Fibroblast of lung (primary cell): ENCODE results near the gene FHIT. TPM values are rescaled to one million over a fixed set of nuclear protein-coding genes. Genes with fewer than 3 reads are reported as not detected.

Source experiments
- DNase-seq, 2 donors: peaks; one replicate each; pipeline versions ENCODE4 v3.0.0 to v3.0.0-alpha.2; 2010; ENCODE audit warnings: low read depth in 2 of 2
- H2AFZ ChIP-seq: 2 replicates; pipeline ENCODE4 v1.5.1; 2012; ENCODE audit warnings: low read length, control low read depth, inconsistent platforms
- H3K27ac ChIP-seq: 2 replicates; pipeline ENCODE4 v1.5.1; 2011; ENCODE audit warnings: low read length, control low read depth; ENCODE audit not compliant: insufficient read depth
- H3K27me3 ChIP-seq: 2 replicates; pipeline ENCODE4 v1.5.1; 2011; ENCODE audit warnings: mild to moderate bottlenecking, low read length; ENCODE audit not compliant: control insufficient read depth, insufficient read depth
- H3K36me3 ChIP-seq: 2 replicates; pipeline ENCODE4 v1.5.1; 2011; ENCODE audit warnings: low read length; ENCODE audit not compliant: control insufficient read depth, insufficient read depth
- H3K4me1 ChIP-seq: 2 replicates; pipeline ENCODE4 v1.5.1; 2011; ENCODE audit warnings: low read length; ENCODE audit not compliant: control insufficient read depth, insufficient read depth; ENCODE audit errors: extremely low read depth
- H3K4me2 ChIP-seq: 2 replicates; pipeline ENCODE4 v1.5.1; 2011; ENCODE audit warnings: low read length, control low read depth; ENCODE audit not compliant: insufficient read depth; ENCODE audit errors: extremely low read depth
- H3K4me3 ChIP-seq, 4 experiments: fragments of 200-600 bp in 1 of 4; sonication (generic) in 1 of 4; replicated peaks in 1 of 4; 2 replicates each; pipeline ENCODE4 v1.5.1; 2011 to 2016; ENCODE audit warnings: low read length in 4 of 4, low read depth in 3 of 4, mild to moderate bottlenecking in 3 of 4, control low read depth in 2 of 4, inconsistent platforms in 1 of 4, mixed read lengths in 1 of 4; ENCODE audit not compliant: insufficient read depth in 1 of 4; ENCODE audit errors: control extremely low read depth in 1 of 4
- H3K79me2 ChIP-seq: 2 replicates; pipeline ENCODE4 v1.5.1; 2012; ENCODE audit warnings: mild to moderate bottlenecking, low read length, inconsistent platforms; ENCODE audit not compliant: control insufficient read depth, insufficient read depth
- H3K9ac ChIP-seq: 2 replicates; pipeline ENCODE4 v1.5.1; 2011; ENCODE audit warnings: mild to moderate bottlenecking, low read length, control low read depth; ENCODE audit not compliant: insufficient read depth
- H3K9me3 ChIP-seq: 2 replicates; pipeline ENCODE4 v1.5.1; 2012; ENCODE audit warnings: low read depth, low read length; ENCODE audit not compliant: control insufficient read depth, insufficient read depth
- H4K20me1 ChIP-seq: 2 replicates; pipeline ENCODE4 v1.5.1; 2011; ENCODE audit warnings: low read length; ENCODE audit not compliant: control insufficient read depth, insufficient read depth; ENCODE audit errors: extremely low read depth
- CTCF ChIP-seq, 2 donors: IDR thresholded peaks in 1 of 2; conservative IDR thresholded peaks in 1 of 2; 1 replicate in 1 of 2; 2 replicates in 1 of 2; pipeline ENCODE4 v1.5.1; 2011 to 2012; ENCODE audit warnings: low read length in 2 of 2, control low read depth in 1 of 2, inconsistent platforms in 1 of 2, low read depth in 1 of 2, mild to moderate bottlenecking in 1 of 2
- EZH2 ChIP-seq: IDR thresholded peaks from 2 replicates; pipeline ENCODE4 v1.5.1; 2012; ENCODE audit warnings: low read length, control low read depth, mild to moderate bottlenecking; ENCODE audit errors: missing control alignments
- polyA plus RNA-seq, 2 donors: library from polyadenylated mRNA; depleted of rRNA in 1 of 2; stranded (reverse) in 1 of 2; unstranded in 1 of 2; fragments of >200 nt; gene quantifications; 2 replicates each; pipeline ENCODE4 v1.2.1, GENCODE V29; 2011 to 2012; ENCODE audit warnings: missing spikeins in 1 of 2
- total RNA-seq: library from RNA; depleted of rRNA; stranded (reverse); fragments of >200 nt; gene quantifications from 2 replicates; pipeline ENCODE4 v1.2.1, GENCODE V29; 2014

Gene FHIT
- total and polyA plus RNA-seq, 2 donors (not counting 1 experiment from before 2014, with no cell fraction given): 0.79 to 2.1 TPM

DNA sequence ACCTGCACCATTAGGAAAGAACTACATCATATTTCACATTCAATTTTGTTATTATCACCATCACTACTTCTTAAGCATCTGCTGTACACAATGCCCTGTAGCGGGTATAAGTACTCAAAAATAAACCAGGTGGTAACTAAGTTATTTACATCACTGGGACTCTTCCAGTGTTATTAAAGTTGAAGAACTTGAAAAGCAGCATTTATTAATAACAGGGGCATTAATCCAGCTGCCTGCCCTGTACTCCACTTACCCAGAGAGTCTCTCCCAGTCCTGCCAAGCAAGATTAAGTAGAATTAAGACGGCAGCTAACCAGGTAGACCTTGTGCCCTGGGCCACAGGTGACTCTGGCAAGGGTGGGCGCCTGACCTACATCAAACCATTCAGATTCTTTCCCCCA, 65.2 kb downstream of the FHIT start:
- H3K9me3 ChIP-seq: no peaks in the 10 kb centered on the region
- H3K4me3 ChIP-seq: no peak overlapping the region
- no peak overlapping the region for H3K4me2 ChIP-seq
- no peak for TF ChIP-seq EZH2
- H3K27ac ChIP-seq: no peak overlapping the region
- no peak for DNase-seq
- H2AFZ ChIP-seq: no peak overlapping the region
- H3K79me2 ChIP-seq: no peaks in the 10 kb centered on the region
- no peaks in the 10 kb centered on the region for H3K27me3 ChIP-seq
- H3K9ac ChIP-seq: no peak overlapping the region
- H3K36me3 ChIP-seq: no peaks in the 10 kb centered on the region
- H3K4me1 ChIP-seq: no peaks in the 10 kb centered on the region
- no peaks in the 10 kb centered on the region for H4K20me1 ChIP-seq

DNA sequence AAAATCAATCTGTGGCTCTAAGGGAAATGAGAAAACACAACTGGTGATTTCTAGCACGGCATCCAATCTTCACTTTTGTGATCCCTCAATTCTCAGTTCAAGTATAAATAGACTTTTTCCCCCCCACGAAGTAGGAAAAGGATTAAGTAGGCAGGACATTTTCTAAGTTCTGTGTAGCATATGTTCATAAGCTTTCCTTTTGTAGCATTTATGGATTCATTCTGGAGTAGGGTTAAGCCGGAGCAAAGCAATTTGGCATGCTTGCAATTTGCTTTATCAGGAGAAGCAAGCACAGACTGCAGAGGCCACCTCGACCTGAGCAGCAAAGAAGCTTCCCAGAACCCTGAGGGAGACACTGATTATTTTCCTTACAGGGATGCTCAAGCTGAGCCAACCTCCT, 66.3 kb downstream of the FHIT start:
- DNase-seq: no peak
- no peak overlapping the region for H3K27ac ChIP-seq
- no peaks in the 10 kb centered on the region for H3K36me3 ChIP-seq
- no peaks in the 10 kb centered on the region for H3K9me3 ChIP-seq
- no peak overlapping the region for H3K4me3 ChIP-seq
- no peaks in the 10 kb centered on the region for H3K27me3 ChIP-seq
- TF ChIP-seq CTCF (conservative IDR thresholded peaks at IDR 0.05 in 1 of 2, IDR thresholded peaks at IDR 0.05 in 1 of 2; ENCODE audit: low read depth in 1 of 2, low read length in 2 of 2) (no peak), EZH2 (no peak)
- no peak overlapping the region for H2AFZ ChIP-seq
- H3K4me2 ChIP-seq: no peak overlapping the region
- H4K20me1 ChIP-seq: no peaks in the 10 kb centered on the region
- H3K79me2 ChIP-seq: no peaks in the 10 kb centered on the region
- no peak overlapping the region for H3K9ac ChIP-seq
- H3K4me1 ChIP-seq: no peaks in the 10 kb centered on the region

DNA sequence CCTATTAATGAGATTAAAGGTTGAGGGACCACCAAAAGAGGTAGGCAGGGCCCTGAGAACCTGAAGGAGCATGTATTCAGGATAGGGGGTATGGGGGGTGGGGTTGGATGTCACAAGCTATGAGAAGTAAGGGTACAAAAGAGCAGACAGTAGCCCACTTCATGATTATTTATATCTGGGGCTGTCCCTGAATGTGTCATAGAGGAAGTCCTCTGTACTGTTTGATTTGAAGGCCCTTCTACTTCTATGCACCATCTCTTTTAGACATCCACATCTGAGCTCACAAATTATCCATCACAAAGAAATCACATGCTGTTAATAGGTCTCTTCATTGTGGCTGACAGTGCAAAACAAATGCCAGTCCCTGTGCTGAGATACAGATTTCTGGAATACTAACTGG, 68.6 kb downstream of the FHIT start:
- TF ChIP-seq EZH2: no peak
- no peak for TF ChIP-seq CTCF (conservative IDR thresholded peaks at IDR 0.05 in 1 of 2, IDR thresholded peaks at IDR 0.05 in 1 of 2; ENCODE audit: low read depth in 1 of 2, low read length in 2 of 2)
- no peak overlapping the region for H3K4me3 ChIP-seq
- no peak overlapping the region for H2AFZ ChIP-seq
- H3K27me3 ChIP-seq: no peaks in the 10 kb centered on the region
- no peak for DNase-seq
- no peak overlapping the region for H3K4me2 ChIP-seq
- no peaks in the 10 kb centered on the region for H4K20me1 ChIP-seq
- no peaks in the 10 kb centered on the region for H3K79me2 ChIP-seq
- no peaks in the 10 kb centered on the region for H3K36me3 ChIP-seq
- H3K4me1 ChIP-seq: no peaks in the 10 kb centered on the region
- no peak overlapping the region for H3K27ac ChIP-seq
- no peak overlapping the region for H3K9ac ChIP-seq
- no peaks in the 10 kb centered on the region for H3K9me3 ChIP-seq
